ENCODE results near the gene GATB. TPM values are rescaled to one million over a fixed set of nuclear protein-coding genes. Genes with fewer than 3 reads are reported as not detected.

The GATB gene
- total and polyA plus RNA-seq, 10 of the 15 experiments (the other 5 are each of a cell fraction or from before 2014, with no cell fraction given): 20.5 to 37.3 (median 30.5) TPM

DNA sequence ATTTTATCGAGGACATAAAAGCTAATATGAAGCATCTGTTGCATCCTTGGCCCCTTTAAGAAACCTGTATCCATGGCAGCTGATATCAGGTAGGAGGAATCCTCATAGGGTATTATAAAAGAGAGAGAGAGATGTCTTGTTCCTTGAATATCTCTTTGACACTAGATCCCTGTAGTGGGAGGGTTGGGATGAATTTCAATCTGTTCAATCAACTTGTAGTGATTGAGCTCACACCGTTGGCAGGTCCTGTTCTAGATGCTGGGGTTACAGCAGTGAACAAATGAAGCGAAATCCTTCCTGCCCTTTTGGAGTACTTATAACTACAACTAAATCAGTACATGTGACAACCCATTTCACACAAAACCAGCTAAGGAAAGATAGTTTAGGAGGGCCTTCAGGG, 35.3 kb upstream of the GATB start (continued):
- TF ChIP-seq, protein P1, sequence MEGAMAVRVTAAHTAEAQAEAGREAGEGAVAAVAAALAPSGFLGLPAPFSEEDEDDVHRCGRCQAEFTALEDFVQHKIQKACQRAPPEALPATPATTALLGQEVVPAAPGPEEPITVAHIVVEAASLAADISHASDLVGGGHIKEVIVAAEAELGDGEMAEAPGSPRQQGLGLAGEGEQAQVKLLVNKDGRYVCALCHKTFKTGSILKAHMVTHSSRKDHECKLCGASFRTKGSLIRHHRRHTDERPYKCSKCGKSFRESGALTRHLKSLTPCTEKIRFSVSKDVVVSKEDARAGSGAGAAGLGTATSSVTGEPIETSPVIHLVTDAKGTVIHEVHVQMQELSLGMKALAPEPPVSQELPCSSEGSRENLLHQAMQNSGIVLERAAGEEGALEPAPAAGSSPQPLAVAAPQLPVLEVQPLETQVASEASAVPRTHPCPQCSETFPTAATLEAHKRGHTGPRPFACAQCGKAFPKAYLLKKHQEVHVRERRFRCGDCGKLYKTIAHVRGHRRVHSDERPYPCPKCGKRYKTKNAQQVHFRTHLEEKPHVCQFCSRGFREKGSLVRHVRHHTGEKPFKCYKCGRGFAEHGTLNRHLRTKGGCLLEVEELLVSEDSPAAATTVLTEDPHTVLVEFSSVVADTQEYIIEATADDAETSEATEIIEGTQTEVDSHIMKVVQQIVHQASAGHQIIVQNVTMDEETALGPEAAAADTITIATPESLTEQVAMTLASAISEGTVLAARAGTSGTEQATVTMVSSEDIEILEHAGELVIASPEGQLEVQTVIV (IDR thresholded peaks at IDR 0.05; ENCODE audit: borderline replicate concordance, partially characterized antibody): no peak
- TF ChIP-seq BHLHE40 (IDR thresholded peaks at IDR 0.05; ENCODE audit: borderline replicate concordance in 1 of 2, low read depth in 2 of 2, low read length in 1 of 2): no peak
- no peak for TF ChIP-seq MXI1 (IDR thresholded peaks at IDR 0.05; ENCODE audit: low read depth, low read length)
- no peak for TF ChIP-seq NR2C1 (IDR thresholded peaks at IDR 0.05)

DNA sequence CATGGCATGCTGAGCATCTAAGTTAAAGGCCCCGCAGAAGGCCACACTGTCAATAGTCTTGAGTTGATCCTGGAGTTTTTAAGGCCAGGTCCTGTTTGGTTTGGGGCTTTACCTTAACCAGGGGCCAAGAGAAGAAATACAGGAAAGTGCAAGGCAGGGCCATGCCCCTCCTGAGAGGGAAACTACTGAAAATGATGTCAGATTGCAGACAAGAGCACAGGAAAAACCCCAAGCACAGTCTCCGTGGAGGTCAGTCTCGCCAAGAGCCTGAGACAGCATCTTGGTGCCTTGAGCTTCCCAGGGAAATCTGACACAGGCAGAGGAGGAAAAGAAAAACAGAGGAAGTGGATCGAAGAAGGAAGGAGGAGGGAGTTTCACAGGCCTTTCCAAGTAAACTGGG, 32.2 kb upstream of the GATB start:
- H3K9me3 ChIP-seq (replicated peaks; ENCODE audit: control insufficient read depth, insufficient read depth, low read length): no peaks in the 10 kb centered on the region
- TF ChIP-seq NFIC (IDR thresholded peaks at IDR 0.05; ENCODE audit: low read depth, low read length) (peak; percentile 33; the same call in 1 of the 2 replicates), EED (IDR thresholded peaks at IDR 0.05; ENCODE audit: low read depth) (peak; percentile 64; the same call in 1 of the 2 replicates), RUNX3 (IDR thresholded peaks at IDR 0.05; ENCODE audit: low read length) (peak; percentile 25; the same call in 1 of the 2 replicates)
- TF ChIP-seq, protein P2, sequence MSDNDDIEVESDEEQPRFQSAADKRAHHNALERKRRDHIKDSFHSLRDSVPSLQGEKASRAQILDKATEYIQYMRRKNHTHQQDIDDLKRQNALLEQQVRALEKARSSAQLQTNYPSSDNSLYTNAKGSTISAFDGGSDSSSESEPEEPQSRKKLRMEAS (IDR thresholded peaks at IDR 0.05; ENCODE audit: low read depth, low read length): no peak
- ChIA-PET CTCF (interaction anchor here (2.3 kb wide), 1 partner anchor 10 kb away, joined by 18 read pairs; no protein-coding TSS in a partner anchor), SMC1A (ENCODE audit: uncharacterized antibody, unreplicated experiment) (interaction anchor here (1.0 to 1.2 kb wide), 2 partner anchors 9 to 11 kb away, joined by 3 to 4 read pairs; no protein-coding TSS in a partner anchor), POLR2A (interaction anchor here (1.4 kb wide), 1 partner anchor 94 kb away, joined by 3 read pairs; no protein-coding TSS in a partner anchor), RAD21 (ENCODE audit: unreplicated experiment) (interaction anchor here (1.2 kb wide), 1 partner anchor 10 kb away, joined by 3 read pairs; no protein-coding TSS in a partner anchor)
- H2AFZ ChIP-seq (ENCODE audit: control insufficient read depth, low read depth, low read length): no peak overlapping the region
- ATAC-seq (peak; percentile 82), FAIRE-seq (no peak), DNase-seq (ENCODE audit: low read depth, low spot score) (no peak)
- in situ Hi-C loops (cut with MboI): no loop called here
- H3K36me3 ChIP-seq (ENCODE audit: control insufficient read depth in 2 of 2, insufficient read depth in 2 of 2, low read length in 1 of 2): no peaks in the 10 kb centered on the region
- intact Hi-C loops (cut with micrococcal nuclease; ENCODE audit: unreplicated experiment): no loop called here
- H3K27ac ChIP-seq (ENCODE audit: control insufficient read depth, insufficient read depth): no peak overlapping the region
- H3K4me1 ChIP-seq (ENCODE audit: control insufficient read depth, insufficient read depth, low read length): no peaks in the 10 kb centered on the region
- H3K4me3 ChIP-seq: no peak overlapping the region
- H3K79me2 ChIP-seq (ENCODE audit: control insufficient read depth, insufficient read depth, low read length): no peaks in the 10 kb centered on the region
- no peaks in the 10 kb centered on the region for H3K27me3 ChIP-seq (replicated peaks in 1 of 2; ENCODE audit: control insufficient read depth in 2 of 2, insufficient read depth in 2 of 2, low read length in 1 of 2)
- no peak overlapping the region for H3K4me2 ChIP-seq (ENCODE audit: control insufficient read depth, insufficient read depth)
- WGBS (ENCODE audit: insufficient coverage, insufficient replicate concordance, low lambda C conversion rate, missing lambda C conversion rate): 44% methylated on average over 4 of the region's 4 CpGs
- BruUV-seq (replicated peaks): no TSS peak
- no peak overlapping the region for H3K9ac ChIP-seq (ENCODE audit: control insufficient read depth, insufficient read depth, low read length)
- no peaks in the 10 kb centered on the region for H4K20me1 ChIP-seq (ENCODE audit: control insufficient read depth, insufficient read depth)

Measured in GM12878 (cell line).